Prostate gland (tissue), 2 donors: ENCODE measurements around the gene HECTD3.

Source experiments
- POLR2A ChIP-seq: fragments of 450-650 bp; IDR thresholded peaks from one replicate; pipeline ENCODE4 v1.6.1; 2016; ENCODE audit warnings: antibody characterized with exemption, mild to moderate bottlenecking
- POLR2AphosphoS5 ChIP-seq: sonication (generic); formaldehyde crosslinking; IDR thresholded peaks from one replicate; pipeline ENCODE4 v1.6.1; 2017; ENCODE audit warnings: antibody characterized with exemption
- TF ChIP-seq, protein P1 (sequence below), 4 experiments: fragments of 200-600 bp in 2 of 4; fragments of 450-650 bp in 2 of 4; sonication (generic) in 2 of 4; IDR thresholded peaks; 1 replicate in 3 of 4; 2 replicates in 1 of 4; pipeline ENCODE4 v1.5.1; 2016 to 2019; ENCODE audit warnings: antibody characterized with exemption in 4 of 4, mild to moderate bottlenecking in 2 of 4, moderate library complexity in 2 of 4

DNA sequence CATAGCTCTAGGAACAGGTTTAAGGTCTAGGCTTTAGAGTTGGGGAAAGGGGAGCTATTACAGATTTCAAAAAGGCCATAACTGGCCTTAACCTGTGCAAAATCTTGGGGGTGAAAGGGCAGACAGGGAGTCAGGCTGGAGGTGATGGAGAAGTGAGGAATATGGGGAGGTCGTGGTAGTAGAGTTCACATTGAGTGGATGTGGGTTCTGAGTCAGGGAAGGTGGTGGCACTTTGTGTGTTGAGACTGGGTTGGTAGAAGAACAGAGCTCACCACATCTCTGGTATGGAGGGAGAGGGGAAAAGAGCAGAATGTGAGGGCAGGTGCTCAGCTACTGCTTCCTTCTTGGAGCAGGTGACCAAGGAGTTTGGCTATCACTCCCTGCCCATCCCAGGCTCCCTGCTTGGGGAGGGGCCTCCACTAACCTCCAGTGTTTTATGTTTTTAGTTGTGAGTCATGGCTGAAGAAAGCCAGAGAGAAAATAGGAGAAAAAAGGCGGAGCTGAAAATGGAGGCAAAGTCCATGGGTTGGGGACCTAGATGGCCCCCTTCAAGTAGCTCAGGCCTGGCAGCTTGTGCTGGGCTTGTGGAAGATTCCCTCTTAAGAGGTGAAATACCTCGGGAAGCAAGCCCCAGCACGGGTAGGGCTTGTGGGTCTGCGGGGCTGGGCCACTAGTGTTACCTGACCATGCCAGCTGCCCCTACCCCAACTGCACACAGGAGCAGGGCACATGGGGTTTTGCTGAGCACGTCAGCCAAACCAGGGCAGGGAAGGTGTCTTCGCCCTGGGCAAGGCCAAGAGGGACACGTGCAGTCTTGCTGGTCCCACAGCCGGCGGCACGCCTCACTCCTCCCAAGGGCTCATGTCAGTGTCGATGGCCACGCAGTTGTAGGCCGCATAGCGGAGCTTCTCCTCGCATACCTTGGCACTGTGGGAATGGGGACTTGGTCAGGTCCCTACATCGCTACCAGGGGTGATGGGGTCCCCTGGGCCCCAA is 8.2 kb downstream of the HECTD3 start:
- no peak for TF ChIP-seq POLR2A
- TF ChIP-seq, protein P1, sequence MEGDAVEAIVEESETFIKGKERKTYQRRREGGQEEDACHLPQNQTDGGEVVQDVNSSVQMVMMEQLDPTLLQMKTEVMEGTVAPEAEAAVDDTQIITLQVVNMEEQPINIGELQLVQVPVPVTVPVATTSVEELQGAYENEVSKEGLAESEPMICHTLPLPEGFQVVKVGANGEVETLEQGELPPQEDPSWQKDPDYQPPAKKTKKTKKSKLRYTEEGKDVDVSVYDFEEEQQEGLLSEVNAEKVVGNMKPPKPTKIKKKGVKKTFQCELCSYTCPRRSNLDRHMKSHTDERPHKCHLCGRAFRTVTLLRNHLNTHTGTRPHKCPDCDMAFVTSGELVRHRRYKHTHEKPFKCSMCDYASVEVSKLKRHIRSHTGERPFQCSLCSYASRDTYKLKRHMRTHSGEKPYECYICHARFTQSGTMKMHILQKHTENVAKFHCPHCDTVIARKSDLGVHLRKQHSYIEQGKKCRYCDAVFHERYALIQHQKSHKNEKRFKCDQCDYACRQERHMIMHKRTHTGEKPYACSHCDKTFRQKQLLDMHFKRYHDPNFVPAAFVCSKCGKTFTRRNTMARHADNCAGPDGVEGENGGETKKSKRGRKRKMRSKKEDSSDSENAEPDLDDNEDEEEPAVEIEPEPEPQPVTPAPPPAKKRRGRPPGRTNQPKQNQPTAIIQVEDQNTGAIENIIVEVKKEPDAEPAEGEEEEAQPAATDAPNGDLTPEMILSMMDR (IDR thresholded peaks at IDR 0.05) = no peak
- no peak for TF ChIP-seq POLR2AphosphoS5
